ENCODE measurements around the gene MTAP.

MTAP gene

DNA sequence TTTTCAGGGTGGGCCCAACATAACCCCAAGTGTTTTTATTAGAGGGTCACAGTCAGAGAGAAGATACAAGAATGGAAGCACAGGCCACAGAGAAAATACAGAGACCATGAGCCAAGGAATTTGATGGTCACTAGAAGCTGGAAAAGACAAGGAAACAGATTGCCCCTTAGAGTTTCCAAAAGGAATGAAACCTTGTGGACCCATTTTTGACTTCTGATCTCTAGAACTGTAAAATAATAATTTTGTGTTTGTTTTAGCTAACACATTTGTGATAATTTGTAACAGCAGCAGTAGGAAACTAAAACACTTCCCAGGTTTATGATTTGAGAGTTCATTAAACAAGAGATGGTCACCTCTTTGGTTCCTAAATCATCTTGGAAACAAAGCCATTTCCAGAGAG, 169.9 kb downstream of the MTAP start:
- no peak for DNase-seq

DNA sequence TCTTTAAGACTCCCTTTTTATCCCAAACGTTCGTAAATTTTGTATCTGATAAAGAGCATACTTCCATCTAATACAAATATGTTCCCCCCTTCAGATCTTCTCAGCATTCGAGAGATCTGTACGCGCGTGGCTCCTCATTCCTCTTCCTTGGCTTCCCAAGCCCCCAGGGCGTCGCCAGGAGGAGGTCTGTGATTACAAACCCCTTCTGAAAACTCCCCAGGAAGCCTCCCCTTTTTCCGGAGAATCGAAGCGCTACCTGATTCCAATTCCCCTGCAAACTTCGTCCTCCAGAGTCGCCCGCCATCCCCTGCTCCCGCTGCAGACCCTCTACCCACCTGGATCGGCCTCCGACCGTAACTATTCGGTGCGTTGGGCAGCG, 171.9 kb downstream of the MTAP start:
- no peak for DNase-seq

DNA sequence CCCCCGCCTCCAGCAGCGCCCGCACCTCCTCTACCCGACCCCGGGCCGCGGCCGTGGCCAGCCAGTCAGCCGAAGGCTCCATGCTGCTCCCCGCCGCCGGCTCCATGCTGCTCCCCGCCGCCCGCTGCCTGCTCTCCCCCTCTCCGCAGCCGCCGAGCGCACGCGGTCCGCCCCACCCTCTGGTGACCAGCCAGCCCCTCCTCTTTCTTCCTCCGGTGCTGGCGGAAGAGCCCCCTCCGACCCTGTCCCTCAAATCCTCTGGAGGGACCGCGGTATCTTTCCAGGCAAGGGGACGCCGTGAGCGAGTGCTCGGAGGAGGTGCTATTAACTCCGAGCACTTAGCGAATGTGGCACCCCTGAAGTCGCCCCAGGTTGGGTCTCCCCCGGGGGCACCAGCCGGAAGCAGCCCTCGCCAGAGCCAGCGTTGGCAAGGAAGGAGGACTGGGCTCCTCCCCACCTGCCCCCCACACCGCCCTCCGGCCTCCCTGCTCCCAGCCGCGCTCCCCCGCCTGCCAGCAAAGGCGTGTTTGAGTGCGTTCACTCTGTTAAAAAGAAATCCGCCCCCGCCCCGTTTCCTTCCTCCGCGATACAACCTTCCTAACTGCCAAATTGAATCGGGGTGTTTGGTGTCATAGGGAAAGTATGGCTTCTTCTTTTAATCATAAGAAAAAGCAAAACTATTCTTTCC, 172.4 kb downstream of the MTAP start:
- no peak for DNase-seq

DNA sequence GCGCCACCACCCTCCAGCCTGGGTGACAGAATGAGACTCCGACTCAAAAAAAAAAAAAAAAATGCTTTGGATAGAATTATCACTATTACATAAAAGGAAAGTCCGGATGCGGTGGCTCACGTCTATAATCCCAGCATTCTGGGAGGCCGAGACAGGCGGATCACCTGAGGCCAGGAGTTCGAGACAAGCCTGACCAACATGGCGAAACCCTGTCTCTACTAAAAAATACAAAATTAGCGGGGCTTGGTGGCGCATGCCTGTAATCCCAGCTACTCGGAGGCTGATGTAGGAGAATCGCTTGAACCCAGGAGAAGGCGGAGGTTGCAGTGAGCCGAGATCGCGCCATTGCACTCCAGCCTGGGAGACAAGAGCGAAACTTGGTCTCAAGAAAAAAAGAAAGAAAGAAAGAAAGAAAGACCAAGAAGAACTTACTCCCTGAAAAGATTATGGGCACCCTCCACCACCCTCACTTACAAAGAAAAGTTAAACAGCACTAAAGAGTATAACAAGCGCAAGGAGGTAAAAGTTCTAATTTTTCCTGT, 174.0 kb downstream of the MTAP start:
- no peak for DNase-seq

DNA sequence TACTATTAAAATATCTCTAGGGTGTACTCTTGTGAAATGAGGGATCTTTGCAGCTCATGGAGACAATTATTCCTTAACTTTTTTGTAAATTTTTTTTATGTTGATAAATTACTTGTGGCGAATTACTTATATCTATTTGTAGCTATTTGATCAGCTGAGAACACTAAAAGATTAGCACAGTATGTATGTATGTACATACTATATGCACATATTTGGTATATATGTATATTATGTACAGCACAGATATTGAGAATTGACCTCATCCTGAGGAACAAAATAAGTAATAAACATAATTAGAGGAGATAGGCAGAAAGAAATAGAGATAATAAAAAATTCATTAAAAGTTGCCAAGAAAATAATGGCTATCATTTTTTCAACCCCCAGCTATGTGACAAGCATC, 180.0 kb downstream of the MTAP start:
- DNase-seq = no peak

DNA sequence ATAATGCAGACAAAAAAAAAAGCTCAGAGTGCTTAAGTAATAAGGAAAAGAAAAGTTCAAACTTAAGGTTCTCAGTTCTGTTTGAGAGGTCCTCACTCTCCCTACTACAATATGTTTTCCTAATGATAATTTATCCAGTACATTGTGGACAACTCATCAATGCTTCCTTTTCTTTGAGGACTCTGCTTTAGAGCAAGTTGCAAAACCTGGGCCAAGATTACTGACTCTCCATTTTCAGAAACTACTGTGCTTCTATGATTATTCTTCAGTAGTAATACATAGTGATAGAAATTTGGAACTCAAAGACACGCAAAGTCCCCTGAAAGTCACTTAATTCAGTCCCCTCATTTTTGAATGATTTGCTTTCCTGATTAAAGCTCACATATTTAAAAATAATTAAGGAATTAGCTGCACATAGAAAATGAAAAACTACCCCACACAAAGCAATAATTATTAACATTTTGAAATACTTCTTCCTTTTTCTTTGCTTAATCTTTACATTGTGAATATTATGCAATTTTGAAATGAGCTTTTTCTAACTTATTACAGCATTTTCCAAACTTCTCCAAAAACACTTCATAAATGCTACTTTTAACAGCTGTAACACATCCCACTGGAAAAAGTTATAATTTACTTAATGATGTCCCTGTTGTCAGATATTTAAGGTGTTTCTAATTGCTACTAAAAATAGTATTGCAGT, 180.6 kb downstream of the MTAP start:
- no peak for DNase-seq

DNA sequence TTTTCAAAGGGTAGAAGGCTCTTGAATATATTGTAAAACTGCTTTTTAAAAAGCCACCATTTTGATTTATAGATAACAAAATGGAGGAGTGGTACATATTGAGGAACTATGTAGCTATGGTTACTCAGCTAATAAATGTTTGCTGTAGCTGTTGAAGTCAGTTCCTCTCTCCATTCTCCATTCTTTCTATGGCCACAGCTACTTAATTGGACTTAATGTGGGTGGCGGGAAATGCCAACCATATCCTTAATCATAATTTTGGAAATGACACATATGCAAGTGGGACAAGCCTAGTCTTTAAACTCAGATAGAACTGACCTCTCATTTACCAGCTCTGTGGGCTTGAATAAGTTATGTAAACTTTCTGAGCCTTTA, 181.1 kb downstream of the MTAP start:
- no peak for DNase-seq

DNA sequence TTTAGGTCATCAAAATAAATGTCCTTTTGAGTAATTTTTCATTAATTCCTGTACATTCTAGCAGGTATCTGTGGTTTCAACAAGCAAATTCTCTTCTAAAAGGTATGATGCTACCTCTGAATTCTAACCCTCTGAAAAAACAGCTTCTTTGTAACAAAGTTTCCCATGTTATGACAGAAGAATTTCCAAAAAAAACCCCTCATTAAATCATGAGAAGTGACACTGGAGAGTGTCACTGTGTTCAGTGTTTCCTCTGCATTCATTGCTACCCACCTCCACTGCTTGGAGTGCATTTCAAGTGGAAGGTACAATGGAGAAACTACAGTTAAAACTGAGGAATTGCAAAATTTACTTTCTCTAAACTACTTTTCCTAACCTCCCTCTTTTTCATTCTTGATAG, 181.7 kb downstream of the MTAP start:
- no peak for DNase-seq

DNA sequence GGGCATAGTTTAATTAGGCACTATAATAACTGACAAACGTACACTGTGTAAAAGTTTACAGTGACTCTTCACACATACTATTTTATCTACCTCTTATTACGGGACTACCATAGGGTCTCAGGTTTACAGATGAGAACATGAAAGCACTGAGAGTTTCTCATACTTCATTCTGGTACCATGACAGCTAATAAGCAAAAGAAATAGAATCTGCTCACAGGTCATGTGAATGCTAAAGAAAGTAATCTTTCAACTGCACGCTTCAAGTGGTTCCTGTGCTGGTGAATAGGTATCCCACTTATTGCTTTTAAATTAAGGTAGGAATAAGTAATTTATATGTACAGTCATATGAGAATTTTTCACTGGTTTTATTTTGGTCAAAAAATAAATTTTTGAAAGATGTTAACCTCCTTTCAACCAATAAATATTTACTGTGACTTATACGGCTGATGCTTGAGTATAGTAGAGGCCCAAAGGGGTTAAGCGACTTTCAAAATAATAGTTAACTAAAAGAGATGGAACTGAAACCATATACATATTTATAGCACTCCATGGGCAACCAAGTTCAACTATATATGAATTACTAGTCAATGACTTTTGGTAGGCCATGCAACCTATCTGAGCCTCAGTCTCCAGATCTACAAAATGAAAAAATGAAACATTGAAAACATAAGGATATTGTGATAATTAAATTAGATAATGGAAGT, 183.7 kb downstream of the MTAP start:
- DNase-seq = no peak
